Calu3 (cell line): Measurements from ENCODE around the gene ABCA10. TPM values are rescaled to one million over a fixed set of nuclear protein-coding genes. Genes with fewer than 3 reads are reported as not detected.

Experiments used
- BruUV-seq: library from RNA; stranded (reverse); fragments of 400-500 nt; replicated peaks from 2 replicates; lab custom pipeline; 2021; lab: Mats Ljungman, UMichigan
- CTCF ChIA-PET: fragments of 300-600 bp; sonication (Branson Sonifier 250); formaldehyde crosslinking; loops from one replicate; lab custom pipeline; 2022; ENCODE audit warnings: antibody characterized with exemption; lab: Charles Lee
- DNase-seq: peaks from one replicate; pipeline ENCODE4 v3.0.0; 2022
- H3K27ac Mint-ChIP-seq: one replicate; pipeline ENCODE4 v1.8.0; 2022; ENCODE audit warnings: mixed read lengths; ENCODE audit not compliant: unreplicated experiment
- H3K27me3 Mint-ChIP-seq: one replicate; pipeline ENCODE4 v1.8.0; 2022; ENCODE audit warnings: mixed read lengths; ENCODE audit not compliant: unreplicated experiment
- H3K36me3 Mint-ChIP-seq: one replicate; pipeline ENCODE4 v1.8.0; 2022; ENCODE audit warnings: mild to moderate bottlenecking, moderate library complexity, mixed read lengths; ENCODE audit not compliant: insufficient read depth, unreplicated experiment
- H3K4me1 Mint-ChIP-seq: one replicate; pipeline ENCODE4 v1.8.0; 2022; ENCODE audit warnings: mild to moderate bottlenecking, low read depth, mixed read lengths; ENCODE audit not compliant: unreplicated experiment
- H3K4me3 Mint-ChIP-seq: one replicate; pipeline ENCODE4 v1.8.0; 2022; ENCODE audit warnings: mild to moderate bottlenecking, low read depth, moderate library complexity, mixed read lengths; ENCODE audit not compliant: unreplicated experiment
- H3K9me3 Mint-ChIP-seq: one replicate; pipeline ENCODE4 v1.8.0; 2022; ENCODE audit warnings: low read depth, mixed read lengths; ENCODE audit not compliant: unreplicated experiment
- CTCF ChIP-seq: fragments of 200-600 bp; IDR thresholded peaks from one replicate; pipeline ENCODE4 v1.8.0; 2022; ENCODE audit warnings: antibody characterized with exemption; ENCODE audit not compliant: unreplicated experiment
- intact Hi-C: fragments of 100-400 bp; cut with micrococcal nuclease; formaldehyde crosslinking; loops from one replicate; pipeline ENCODE4 v1.10.0; 2022; ENCODE audit not compliant: unreplicated experiment
- total RNA-seq: library from RNA; stranded (reverse); gene quantifications from 2 replicates; pipeline ENCODE4 v1.2.3, GENCODE V29; 2022

The ABCA10 gene
- total RNA-seq, 1 experiment from 2014 or later = 0.28 TPM

GRCh38 chr17:69143151-69143550 is 85.5 kb downstream of the ABCA10 start:
- Mint-ChIP-seq H3K27ac (no peak overlapping the region), H3K36me3 (no peaks in the 10 kb centered on the region), H3K4me3 (no peak overlapping the region), H3K4me1 (peaks cover 12% of the 10 kb centered on the region), H3K9me3 (no peaks in the 10 kb centered on the region), H3K27me3 (no peaks in the 10 kb centered on the region)
- intact Hi-C loops = no loop called here
- no peak for TF ChIP-seq CTCF
- no peak for DNase-seq
- CTCF ChIA-PET = interaction anchor here (0.7 to 1.4 kb wide), 2 partner anchors 23 to 37 kb away, joined by 3 read pairs; no protein-coding TSS in a partner anchor
- no TSS peak for BruUV-seq

GRCh38 chr17:69142175-69142802 is 86.3 kb downstream of the ABCA10 start:
- no peak for TF ChIP-seq CTCF
- DNase-seq = no peak
- intact Hi-C loops = no loop called here
- no TSS peak for BruUV-seq
- CTCF ChIA-PET = interaction anchor here (1.4 kb wide), 1 partner anchor 37 kb away, joined by 3 read pairs; no protein-coding TSS in a partner anchor
- no peaks in the 10 kb centered on the region for H3K9me3 Mint-ChIP-seq
- peaks cover 12% of the 10 kb centered on the region for H3K4me1 Mint-ChIP-seq
- H3K27ac Mint-ChIP-seq = peak overlapping the region; percentile 68
- H3K27me3 Mint-ChIP-seq = no peaks in the 10 kb centered on the region
- no peaks in the 10 kb centered on the region for H3K36me3 Mint-ChIP-seq
- H3K4me3 Mint-ChIP-seq = no peak overlapping the region

- DNase-seq = no peak
- TF ChIP-seq CTCF = no peak
- Mint-ChIP-seq H3K4me1 (peaks cover 12% of the 10 kb centered on the region), H3K27me3 (no peaks in the 10 kb centered on the region), H3K9me3 (no peaks in the 10 kb centered on the region), H3K27ac (peak within 1 kb of the TSS; percentile 68), H3K4me3 (no peak within 1 kb of the TSS), H3K36me3 (no peaks in the 10 kb centered on the region)
- CTCF ChIA-PET = interaction anchor here (1.4 kb wide), 1 partner anchor 38 kb away, joined by 3 read pairs; no protein-coding TSS in a partner anchor
- intact Hi-C loops = no loop called here
- BruUV-seq = no TSS peak
Measured at GRCh38 chr17:69141431-69142174, 87.0 kb downstream of the ABCA10 start, which contains the start of gene ABCA6. Gene ABCA6 (minus strand): TSS chr17:69141895. CDS start chr17:69140703, 1,192 bp downstream.

GRCh38 chr17:69134112-69134511 is 94.5 kb downstream of the ABCA10 start:
- H3K9me3 Mint-ChIP-seq = peaks cover 4% of the 10 kb centered on the region
- no peak overlapping the region for H3K4me3 Mint-ChIP-seq
- CTCF ChIA-PET = interaction anchor here (0.6 kb wide), 1 partner anchor 323 kb away, joined by 4 read pairs; no protein-coding TSS in a partner anchor
- no peak for DNase-seq
- no TSS peak for BruUV-seq
- TF ChIP-seq CTCF = no peak
- H3K36me3 Mint-ChIP-seq = no peaks in the 10 kb centered on the region
- H3K27ac Mint-ChIP-seq = no peak overlapping the region
- no peaks in the 10 kb centered on the region for H3K27me3 Mint-ChIP-seq
- intact Hi-C loops = no loop called here
- H3K4me1 Mint-ChIP-seq = no peaks in the 10 kb centered on the region
